ENCODE results near the gene BRAT1. TPM values are rescaled to one million over a fixed set of nuclear protein-coding genes. Genes with fewer than 3 reads are reported as not detected.

BRAT1 gene
- total RNA-seq, 4 donors from 2014 or later: 40.5 to 88.4 (median 60.6) TPM

GRCh38 chr7:2526659-2527504 is 28.4 kb downstream of the BRAT1 start:
- no peak overlapping the region for H3K4me3 ChIP-seq (ENCODE audit: low read depth, poor library complexity, severe bottlenecking)
- no peak for DNase-seq (ENCODE audit: low spot score in 2 of 2)
- WGBS, 2 donors: 67 to 78% methylated on average over 24 to 40 of the region's 40 CpGs
- intact Hi-C loops (cut with DNase I; ENCODE audit: low total_unique reads): no loop called here
- no peak for TF ChIP-seq POLR2A (IDR thresholded peaks at IDR 0.05)
- TF ChIP-seq, protein P1, sequence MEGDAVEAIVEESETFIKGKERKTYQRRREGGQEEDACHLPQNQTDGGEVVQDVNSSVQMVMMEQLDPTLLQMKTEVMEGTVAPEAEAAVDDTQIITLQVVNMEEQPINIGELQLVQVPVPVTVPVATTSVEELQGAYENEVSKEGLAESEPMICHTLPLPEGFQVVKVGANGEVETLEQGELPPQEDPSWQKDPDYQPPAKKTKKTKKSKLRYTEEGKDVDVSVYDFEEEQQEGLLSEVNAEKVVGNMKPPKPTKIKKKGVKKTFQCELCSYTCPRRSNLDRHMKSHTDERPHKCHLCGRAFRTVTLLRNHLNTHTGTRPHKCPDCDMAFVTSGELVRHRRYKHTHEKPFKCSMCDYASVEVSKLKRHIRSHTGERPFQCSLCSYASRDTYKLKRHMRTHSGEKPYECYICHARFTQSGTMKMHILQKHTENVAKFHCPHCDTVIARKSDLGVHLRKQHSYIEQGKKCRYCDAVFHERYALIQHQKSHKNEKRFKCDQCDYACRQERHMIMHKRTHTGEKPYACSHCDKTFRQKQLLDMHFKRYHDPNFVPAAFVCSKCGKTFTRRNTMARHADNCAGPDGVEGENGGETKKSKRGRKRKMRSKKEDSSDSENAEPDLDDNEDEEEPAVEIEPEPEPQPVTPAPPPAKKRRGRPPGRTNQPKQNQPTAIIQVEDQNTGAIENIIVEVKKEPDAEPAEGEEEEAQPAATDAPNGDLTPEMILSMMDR (IDR thresholded peaks at IDR 0.05): no peak

- WGBS, 2 donors: 58 to 66% methylated on average over 22 to 29 of the region's 36 CpGs
- TF ChIP-seq, protein P1 (IDR thresholded peaks at IDR 0.05): no peak
- TF ChIP-seq POLR2A (IDR thresholded peaks at IDR 0.05): no peak
- no peak for DNase-seq (ENCODE audit: low spot score in 2 of 2)
- H3K4me3 ChIP-seq (ENCODE audit: low read depth, poor library complexity, severe bottlenecking): no peak overlapping the region
- intact Hi-C loops (cut with DNase I; ENCODE audit: low total_unique reads): no loop called here
Measured at GRCh38 chr7:2525658-2526630, 29.4 kb downstream of the BRAT1 start.

- WGBS, 2 donors: 53 to 54% methylated on average over 36 to 49 of the region's 53 CpGs
- DNase-seq (ENCODE audit: low spot score in 2 of 2): peak in 1 of 2 donors; percentile 88
- H3K4me3 ChIP-seq (ENCODE audit: low read depth, poor library complexity, severe bottlenecking): no peak overlapping the region
Measured at GRCh38 chr7:2524808-2525657, 30.3 kb downstream of the BRAT1 start.

DNA sequence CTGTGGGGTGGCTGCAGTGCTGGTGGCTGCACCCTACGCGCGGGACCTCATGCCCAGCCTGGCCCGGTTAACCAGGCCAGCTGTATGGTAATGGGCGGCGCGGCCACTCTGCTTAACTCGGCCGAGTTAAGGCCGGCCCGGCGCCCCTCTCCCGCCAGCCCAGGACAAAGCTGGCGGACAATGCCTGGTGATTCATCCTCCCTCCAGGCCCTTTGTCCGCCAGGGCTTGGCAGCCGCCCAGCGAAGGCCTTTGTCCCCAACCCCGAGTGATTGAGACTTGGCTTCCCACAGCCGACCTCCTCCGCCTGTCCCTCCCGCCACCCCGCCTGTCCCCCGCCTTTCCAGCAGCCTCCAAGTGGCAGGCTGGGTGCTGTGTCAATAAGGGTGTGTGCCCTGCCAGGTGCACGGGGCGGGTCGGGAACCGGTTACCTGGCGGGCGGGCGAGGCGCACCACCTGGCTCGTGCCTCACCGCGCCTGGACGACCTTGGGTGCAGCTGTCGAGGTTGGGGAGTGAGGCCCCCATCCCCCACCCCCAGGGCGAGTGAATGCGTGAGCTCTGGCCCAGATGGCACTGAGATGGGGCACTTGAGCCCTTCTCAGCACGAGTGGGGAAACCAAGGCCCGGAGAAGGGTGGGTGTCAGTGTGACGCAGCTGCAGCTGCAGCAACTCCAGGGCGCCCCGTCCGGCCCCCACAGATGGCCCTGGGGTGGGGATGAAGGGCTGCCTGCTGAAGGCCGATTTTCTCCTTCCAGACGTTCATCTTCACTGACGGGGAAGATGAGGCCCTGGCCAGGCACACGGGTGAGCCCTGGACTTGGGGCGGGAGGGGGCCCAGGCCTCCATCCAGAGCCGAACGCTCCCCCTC is 31.1 kb downstream of the BRAT1 start:
- no peak for TF ChIP-seq POLR2A (IDR thresholded peaks at IDR 0.05)
- TF ChIP-seq, protein P1 (IDR thresholded peaks at IDR 0.05): no peak
- DNase-seq (ENCODE audit: low spot score in 2 of 2): peak; percentile 82 to 96
- intact Hi-C loops (cut with DNase I; ENCODE audit: low total_unique reads): no loop called here
- H3K4me3 ChIP-seq (ENCODE audit: low read depth, poor library complexity, severe bottlenecking): no peak overlapping the region
- WGBS, 2 donors: 30 to 34% methylated on average over 17 to 24 of the region's 51 CpGs

More at GRCh38 chr7:2524808-2525657, 30.3 kb downstream of the BRAT1 start:
- TF ChIP-seq, protein P1 (IDR thresholded peaks at IDR 0.05): no peak
- no peak for TF ChIP-seq POLR2A (IDR thresholded peaks at IDR 0.05)
- intact Hi-C loops (cut with DNase I; ENCODE audit: low total_unique reads): no loop called here

Data from lower leg skin (tissue), 4 donors.